Endothelial cell of umbilical vein (primary cell): ENCODE measurements around the gene KLC4.

Source experiments
- EZH2 ChIP-seq: IDR thresholded peaks from 2 replicates; pipeline ENCODE4 v1.6.1; 2012; ENCODE audit warnings: borderline replicate concordance, low read depth, mild to moderate bottlenecking, moderate library complexity, low read length, inconsistent platforms; ENCODE audit not compliant: severe bottlenecking
- FOS ChIP-seq: IDR thresholded peaks from 2 replicates; pipeline ENCODE4 v1.6.1; 2011; ENCODE audit warnings: mild to moderate bottlenecking, low read length, moderate library complexity, borderline replicate concordance; ENCODE audit not compliant: insufficient read depth
- GATA2 ChIP-seq: IDR thresholded peaks from 2 replicates; pipeline ENCODE4 v1.7.0; 2011; ENCODE audit warnings: low read depth, mild to moderate bottlenecking, moderate library complexity, mixed read lengths, low read length; ENCODE audit not compliant: insufficient read length, insufficient read depth
- JUN ChIP-seq: IDR thresholded peaks from 2 replicates; pipeline ENCODE4 v1.6.1; 2011; ENCODE audit warnings: borderline replicate concordance, low read depth; ENCODE audit not compliant: insufficient read length, insufficient read depth
- MYC ChIP-seq: IDR thresholded peaks from one replicate; pipeline ENCODE4 v1.6.1; 2011; ENCODE audit warnings: mild to moderate bottlenecking, low read depth, low read length
- POLR2A ChIP-seq: IDR thresholded peaks from 2 replicates; pipeline ENCODE4 v1.6.1; 2012; ENCODE audit warnings: low read depth, mild to moderate bottlenecking, control low read depth, low read length
- POLR2AphosphoS5 ChIP-seq: IDR thresholded peaks from 2 replicates; pipeline ENCODE4 v1.6.1; 2012; ENCODE audit warnings: low read depth, mild to moderate bottlenecking, control low read depth, low read length, moderate library complexity; ENCODE audit not compliant: insufficient read depth
- TF ChIP-seq, protein P1 (sequence below), 2 donors: IDR thresholded peaks; 1 replicate in 1 of 2; 2 replicates in 1 of 2; pipeline ENCODE4 v1.5.1; 2011; ENCODE audit warnings: low read length in 2 of 2, mild to moderate bottlenecking in 2 of 2, moderate library complexity in 2 of 2, control low read depth in 1 of 2, inconsistent platforms in 1 of 2, low read depth in 1 of 2; ENCODE audit not compliant: insufficient read depth in 1 of 2; ENCODE audit errors: extremely low read depth in 1 of 2
- TF ChIP-seq, protein P2 (sequence below): IDR thresholded peaks from 2 replicates; pipeline ENCODE4 v1.6.1; 2011; ENCODE audit not compliant: insufficient read depth, insufficient read length

DNA sequence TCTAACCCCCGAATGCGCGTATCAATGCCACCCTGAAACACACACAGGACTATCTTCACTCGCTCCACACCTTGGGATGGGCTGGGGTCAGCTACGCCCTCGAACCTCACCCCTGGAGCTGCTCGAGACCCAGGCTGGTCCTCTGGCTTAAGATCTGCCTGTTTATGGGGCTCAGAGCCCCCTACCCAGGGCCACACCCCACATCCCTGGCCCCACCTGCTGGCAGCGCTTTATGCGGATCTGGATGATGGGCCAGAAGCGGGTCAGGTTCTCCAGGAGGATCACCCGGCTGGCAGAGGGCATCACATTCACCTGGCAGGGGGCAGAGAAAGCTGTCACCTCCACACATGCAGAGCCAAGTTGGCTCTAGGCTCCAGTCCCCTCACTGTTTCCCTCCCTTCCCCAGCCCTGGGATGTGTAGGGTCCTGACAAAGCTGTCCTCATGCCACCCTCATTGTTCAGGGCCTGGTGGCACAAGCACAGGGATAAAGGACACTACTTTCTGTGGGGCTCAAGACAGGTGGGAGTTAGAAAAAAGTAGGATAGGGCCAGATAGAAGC lies 14.0 kb upstream of the KLC4 start:
- TF ChIP-seq EZH2 (no peak), POLR2A (no peak), POLR2AphosphoS5 (no peak), FOS (no peak), JUN (no peak), MYC (no peak), GATA2 (no peak)
- TF ChIP-seq, protein P1, sequence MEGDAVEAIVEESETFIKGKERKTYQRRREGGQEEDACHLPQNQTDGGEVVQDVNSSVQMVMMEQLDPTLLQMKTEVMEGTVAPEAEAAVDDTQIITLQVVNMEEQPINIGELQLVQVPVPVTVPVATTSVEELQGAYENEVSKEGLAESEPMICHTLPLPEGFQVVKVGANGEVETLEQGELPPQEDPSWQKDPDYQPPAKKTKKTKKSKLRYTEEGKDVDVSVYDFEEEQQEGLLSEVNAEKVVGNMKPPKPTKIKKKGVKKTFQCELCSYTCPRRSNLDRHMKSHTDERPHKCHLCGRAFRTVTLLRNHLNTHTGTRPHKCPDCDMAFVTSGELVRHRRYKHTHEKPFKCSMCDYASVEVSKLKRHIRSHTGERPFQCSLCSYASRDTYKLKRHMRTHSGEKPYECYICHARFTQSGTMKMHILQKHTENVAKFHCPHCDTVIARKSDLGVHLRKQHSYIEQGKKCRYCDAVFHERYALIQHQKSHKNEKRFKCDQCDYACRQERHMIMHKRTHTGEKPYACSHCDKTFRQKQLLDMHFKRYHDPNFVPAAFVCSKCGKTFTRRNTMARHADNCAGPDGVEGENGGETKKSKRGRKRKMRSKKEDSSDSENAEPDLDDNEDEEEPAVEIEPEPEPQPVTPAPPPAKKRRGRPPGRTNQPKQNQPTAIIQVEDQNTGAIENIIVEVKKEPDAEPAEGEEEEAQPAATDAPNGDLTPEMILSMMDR (IDR thresholded peaks at IDR 0.05; ENCODE audit: extremely low read depth in 1 of 2, insufficient read depth in 1 of 2, low read depth in 1 of 2, low read length in 2 of 2), result no peak
- TF ChIP-seq, protein P2, sequence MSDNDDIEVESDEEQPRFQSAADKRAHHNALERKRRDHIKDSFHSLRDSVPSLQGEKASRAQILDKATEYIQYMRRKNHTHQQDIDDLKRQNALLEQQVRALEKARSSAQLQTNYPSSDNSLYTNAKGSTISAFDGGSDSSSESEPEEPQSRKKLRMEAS, result no peak
